Neural progenitor cell (in vitro differentiated cells): ENCODE measurements around the gene SLC43A3.

Experiments used
- CTCF ChIP-seq: fragments of 200-600 bp; sonication (generic); IDR thresholded peaks from 2 replicates; pipeline ENCODE4 v1.5.1; 2017; ENCODE audit warnings: antibody characterized with exemption, mild to moderate bottlenecking
- EZH2 ChIP-seq: fragments of 200-600 bp; sonication (generic); IDR thresholded peaks from 2 replicates; pipeline ENCODE4 v1.6.1; 2017; ENCODE audit warnings: antibody characterized with exemption, mild to moderate bottlenecking, moderate library complexity
- EZH2phosphoT487 ChIP-seq: fragments of 200-600 bp; sonication (generic); IDR thresholded peaks from 2 replicates; pipeline ENCODE4 v1.6.1; 2017; ENCODE audit warnings: antibody characterized with exemption

GRCh38 chr11:57429946-57430345, 3.0 kb upstream of the SLC43A3 start:
- TF ChIP-seq CTCF = no peak
- no peak for TF ChIP-seq EZH2
- TF ChIP-seq EZH2phosphoT487 = no peak
